Measurements from ENCODE around the gene PRR36.
A peak's percentile ranks its signal among the peaks of the same experiment; 100 is the strongest.

PRR36 gene

DNA sequence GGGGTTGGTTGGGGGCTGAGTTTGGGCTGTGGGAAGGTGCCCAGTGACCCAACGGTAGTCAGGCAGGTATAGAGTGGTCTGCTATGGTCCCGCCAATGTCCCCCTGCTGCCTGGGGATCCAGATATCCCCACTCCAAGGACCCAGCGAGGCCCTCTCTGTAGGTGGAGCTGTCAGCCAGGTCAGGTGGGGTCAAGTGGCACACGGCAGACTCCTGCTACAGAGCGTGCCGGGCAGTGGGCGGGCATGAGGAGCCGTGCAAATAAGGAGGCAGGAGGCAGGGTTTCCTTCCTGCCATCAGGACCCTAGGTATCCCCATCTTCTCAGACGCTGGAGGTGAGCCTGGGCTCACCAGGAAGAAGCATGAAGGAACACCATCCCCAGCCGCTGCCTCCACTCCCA lies 29.2 kb downstream of the PRR36 start:
- DNase-seq (ENCODE audit: low read depth), result no peak

DNA sequence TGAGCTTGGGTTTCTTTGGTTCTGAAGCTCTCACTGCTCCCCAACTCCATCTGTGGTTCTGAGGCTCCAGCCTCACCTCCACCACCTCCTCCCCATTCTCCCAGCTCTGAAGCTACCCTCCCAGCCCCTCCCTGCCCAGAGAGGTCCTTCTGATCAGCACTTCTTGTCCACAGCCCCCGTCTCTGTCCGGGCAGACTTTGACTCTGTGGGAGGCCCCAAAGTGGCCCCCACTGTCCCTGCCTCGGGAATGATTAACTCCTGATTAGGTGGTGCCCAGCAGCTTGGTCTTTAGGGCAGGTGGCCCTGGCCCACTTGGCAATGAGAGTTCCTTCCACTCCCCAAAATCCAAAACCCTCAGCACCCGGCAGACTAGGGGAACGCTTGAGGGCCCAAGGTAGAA lies 29.8 kb downstream of the PRR36 start:
- no peak for DNase-seq (ENCODE audit: low read depth)

DNA sequence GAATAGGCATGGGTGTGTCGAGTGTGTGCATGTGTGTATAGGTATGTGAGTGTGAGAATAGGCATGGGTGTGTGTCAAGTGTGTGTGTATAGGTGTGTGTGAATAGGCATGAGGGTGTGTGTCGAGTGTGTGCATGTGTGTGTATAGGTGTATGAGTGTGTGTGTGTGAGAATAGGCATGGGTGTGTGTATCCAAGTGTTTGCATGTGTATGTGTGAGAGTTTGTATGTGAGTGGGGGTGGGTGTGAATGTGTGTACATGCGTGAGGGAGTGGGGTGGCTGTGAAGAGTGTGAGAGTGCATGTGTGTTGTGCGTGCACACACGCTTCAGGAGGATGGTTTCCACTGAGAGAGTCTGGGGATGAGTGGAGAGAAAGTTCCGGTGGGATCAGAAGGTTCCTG lies 30.7 kb downstream of the PRR36 start:
- no peak for DNase-seq (ENCODE audit: low read depth)

DNA sequence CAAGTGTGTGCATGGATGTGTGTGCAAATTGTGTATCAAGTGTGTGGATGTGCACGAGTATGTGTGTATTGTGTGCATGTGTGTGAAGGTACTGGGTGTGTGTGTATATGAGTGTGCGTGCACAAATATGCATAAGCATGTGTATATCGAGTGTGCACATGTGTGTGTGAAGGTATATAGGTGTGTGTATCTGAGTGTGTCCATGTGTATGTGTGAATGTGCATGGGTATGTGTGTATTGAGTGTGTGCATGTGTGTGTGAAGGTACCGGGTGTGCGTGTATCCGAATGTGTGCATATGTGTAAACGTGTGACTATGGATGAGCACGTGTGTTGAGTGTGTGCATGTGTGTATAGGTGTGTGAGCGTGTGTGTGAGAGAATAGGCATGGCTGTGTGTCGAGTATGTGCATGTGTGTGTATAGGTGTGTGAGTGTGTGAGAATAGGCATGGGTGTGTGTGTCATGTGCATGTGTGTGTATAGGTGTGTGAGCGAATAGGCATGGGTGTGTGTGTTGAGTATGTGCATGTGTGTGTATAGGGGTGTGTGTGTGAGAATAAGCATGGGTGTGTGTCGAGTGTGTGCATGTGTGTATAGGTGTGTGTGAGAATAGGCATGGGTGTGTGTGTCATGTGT lies 31.4 kb downstream of the PRR36 start:
- DNase-seq (ENCODE audit: low read depth), result no peak

DNA sequence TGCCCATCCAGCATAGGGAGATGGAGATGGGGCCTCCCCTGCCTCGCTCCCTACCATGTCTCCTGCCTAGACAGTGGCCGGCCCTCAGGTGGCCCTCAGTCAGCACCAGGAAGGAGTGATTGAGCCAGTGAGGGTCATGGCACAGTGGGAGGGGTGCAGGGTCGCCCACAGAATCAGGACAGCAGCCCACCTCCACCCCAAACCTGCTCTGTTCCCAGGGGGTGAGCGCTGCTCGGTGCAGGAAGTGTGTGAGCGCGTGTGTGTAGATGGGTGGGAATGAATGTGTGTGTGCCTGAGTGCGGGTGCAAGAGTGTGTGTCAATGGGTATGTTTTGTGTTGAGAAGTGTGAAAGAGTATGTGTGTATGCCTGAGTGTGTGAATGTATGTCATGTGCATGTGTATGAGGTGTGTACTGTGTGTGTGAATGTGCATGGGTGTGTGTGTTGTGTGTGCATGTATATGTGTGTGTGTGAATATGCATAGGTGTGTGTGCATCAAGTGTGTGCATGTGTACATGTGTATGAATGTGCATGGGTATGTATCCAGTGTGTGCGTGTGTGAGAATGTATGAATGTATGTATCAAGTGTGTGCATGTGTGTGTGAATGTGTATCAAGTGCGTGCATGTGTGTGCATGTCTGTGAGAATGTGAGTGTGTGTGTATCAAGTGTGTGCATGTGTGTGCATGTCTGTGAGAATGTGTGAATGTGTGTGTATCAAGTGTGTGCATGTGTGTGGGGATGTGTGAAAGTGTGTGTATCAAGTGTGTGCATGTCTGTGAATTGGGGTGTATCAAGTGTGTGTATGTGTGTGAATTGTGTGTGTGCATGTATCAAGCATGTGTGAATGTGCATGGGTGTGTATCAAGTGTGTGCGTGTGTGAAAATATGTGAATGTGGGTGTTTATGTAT lies 32.2 kb downstream of the PRR36 start:
- no peak for DNase-seq (ENCODE audit: low read depth)

DNA sequence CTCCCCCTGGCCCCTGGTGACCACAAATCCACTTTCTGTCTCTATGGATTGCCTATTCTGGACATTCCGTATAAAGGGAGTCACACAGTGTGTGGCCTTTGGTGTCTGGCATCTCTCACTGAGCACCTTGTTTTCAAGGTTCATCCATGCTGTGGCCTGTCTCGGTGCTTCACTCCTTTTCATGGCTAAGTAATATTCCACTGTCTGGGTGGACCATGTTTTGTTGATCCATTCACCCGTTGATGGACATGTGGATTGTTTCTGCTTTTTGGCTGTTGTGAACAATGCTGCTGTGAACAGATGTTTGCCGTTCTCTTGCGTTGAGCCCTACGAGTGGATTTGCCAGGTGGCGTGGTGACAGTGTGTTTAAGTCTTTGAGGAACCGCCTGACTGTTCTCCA lies 33.6 kb downstream of the PRR36 start:
- DNase-seq (ENCODE audit: low read depth), result no peak

DNA sequence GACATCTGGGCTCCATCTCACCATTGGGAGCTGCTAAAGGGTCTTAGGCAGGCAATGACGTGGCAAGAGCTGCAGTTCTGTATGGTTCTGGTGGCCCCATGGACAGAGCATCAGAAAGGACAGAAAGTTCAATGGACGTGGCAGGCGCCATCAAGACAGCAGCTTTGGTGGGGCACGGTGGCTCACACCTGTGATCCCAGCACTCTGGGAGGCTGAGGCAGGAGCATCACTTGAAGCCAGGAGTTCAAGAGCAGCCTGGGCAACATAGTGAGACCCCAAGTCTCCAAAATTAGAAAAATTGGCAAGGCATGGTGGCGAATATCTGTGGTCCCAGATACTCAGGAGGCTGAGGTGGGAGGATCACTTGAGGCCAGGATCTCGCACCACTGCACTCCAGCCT lies 34.7 kb downstream of the PRR36 start:
- no peak for DNase-seq (ENCODE audit: low read depth)

DNA sequence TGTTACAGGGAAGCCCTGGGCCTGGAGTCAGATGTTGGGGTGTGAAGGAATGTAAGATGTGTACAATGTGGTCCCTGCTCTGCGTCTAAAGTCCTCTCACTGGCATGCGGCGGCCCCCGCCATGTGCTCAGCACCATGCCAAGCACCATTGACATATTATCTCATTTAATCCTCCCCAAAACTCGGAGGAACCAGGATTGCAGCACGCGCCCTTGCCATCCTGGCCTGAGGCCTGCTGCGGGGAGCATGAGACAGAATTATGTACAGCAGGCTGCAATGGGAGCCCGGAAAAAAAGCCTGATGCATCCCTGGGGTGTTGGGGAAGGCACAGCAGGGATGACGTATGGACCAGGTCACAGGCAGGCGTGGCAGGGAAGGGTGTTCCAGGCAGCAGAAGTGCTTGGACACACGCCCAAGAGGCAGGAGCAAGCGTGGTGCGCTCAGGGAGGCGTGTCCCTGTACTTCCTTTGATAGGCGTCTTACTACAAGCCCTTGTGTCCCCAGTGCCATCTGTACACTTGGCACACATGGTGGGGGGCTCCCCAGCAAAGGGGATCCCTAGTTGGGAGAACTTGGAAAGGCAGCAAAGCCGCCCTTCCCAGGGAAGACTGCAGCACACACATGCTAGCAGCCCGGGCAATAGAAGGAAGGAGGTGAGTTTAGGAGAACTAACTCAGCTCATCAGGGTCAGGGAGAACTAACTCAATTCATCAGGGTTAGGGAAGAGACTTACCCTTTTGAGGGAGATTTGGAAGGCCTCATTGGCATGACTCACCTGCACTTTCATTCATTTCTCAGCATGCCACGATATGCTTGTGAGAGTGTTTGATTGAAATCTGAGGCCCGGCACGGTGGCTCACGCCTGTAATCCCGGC lies 40.7 kb downstream of the PRR36 start:
- no peak for DNase-seq (ENCODE audit: low read depth)

DNA sequence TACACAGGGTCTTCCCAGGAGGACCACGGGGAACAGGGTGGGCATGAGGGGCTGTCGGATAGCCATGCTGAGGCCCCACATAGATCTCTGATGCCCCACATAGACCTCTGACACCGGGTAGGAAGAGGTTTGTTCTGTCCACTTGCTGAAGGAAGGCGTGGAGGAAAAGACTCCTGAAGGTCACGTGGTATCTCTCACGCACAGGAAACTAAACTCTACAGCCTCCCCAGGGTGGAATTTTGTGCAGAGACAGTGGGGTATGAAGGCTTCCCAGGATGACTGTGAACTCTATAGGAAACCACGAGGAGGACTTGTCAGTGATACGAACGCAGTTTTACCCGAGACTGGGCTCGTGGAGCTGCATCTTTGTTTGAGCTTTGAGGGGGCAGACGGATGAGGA lies 41.4 kb downstream of the PRR36 start:
- no peak for DNase-seq (ENCODE audit: low read depth)

DNA sequence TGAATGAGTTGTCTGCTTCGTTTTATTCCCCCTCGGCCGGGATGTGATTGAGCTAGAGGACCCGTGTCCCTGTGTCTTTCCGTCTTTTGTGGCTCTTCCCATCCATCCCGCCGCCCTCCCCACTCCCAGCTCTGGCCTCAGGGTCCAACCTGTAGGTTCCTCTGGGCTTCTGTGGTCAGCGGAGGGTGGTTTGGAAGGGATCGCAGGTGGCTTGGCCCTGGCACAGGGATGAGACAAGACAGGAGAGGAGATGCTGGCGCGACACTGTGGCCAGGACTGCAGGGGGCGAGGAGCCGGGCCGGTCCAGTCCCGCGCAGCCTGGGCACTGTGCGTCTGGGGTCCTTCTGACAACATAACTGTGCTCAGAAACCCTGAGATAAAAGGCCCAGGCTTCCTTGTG lies 42.2 kb downstream of the PRR36 start:
- DNase-seq (ENCODE audit: low read depth), result no peak

DNA sequence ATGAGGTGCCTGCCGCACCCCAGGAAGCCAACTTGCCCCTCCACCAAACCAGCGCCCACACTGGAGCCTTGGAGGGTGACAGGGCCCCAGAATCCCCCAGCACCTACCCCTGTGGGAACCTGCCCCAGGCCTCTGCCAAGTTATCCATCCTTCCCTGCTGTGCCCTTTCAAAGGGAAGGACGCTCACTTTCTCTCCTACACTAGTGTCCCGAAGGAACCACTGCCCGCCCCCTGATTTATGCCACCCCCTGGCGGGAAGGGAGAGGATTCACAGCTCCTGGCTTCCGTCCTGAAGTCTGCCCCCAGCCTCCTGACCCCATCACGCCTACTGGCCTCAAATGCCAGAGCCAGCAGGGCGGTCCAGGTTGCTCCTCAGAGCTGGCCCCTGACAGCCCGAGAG lies 42.7 kb downstream of the PRR36 start:
- no peak for DNase-seq (ENCODE audit: low read depth)

DNA sequence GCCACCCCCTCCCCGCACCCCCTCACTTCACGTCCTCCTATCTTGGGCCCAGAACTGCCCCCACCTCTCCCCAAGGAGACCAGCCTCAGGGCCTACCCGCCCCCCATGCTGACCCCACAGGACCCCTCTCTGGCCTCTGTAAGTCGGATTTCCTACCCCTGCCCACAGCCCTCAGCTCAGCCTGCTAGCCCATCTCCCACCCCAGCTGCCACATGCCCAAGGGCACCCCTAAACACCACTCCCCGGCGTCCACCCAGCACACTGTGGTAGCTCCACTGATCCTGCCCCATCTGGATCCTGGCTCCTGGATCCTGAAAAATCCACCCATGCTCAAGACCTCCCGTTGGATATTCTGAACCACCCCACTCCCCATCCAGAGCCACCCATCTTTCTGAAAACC lies 43.4 kb downstream of the PRR36 start:
- DNase-seq (ENCODE audit: low read depth), result no peak

DNA sequence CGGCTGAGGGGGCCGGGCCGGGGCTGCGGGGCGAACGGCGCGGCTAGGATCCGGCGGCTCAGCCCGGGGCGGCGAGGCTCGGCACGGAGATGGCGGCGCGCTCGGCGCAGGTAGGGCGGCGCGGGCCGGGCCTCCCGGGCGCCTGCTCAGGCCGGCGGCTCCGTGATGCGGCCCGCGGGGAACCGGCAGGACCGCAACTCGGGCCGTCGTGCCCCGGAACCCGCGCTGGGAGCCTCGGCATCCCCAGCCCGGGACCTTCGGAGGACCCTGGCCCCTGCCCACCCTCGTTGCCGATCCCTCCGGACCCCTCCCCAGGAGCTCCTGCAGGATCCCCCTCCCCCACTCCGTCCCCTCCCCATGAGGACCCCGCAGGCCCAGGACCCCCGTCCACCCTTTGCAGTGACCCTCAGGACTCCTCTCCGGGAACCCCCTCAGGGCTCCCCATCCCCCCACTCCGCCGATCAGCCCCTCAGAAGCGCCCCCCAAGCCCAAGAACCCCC lies 43.9 kb downstream of the PRR36 start:
- no peak for DNase-seq (ENCODE audit: low read depth)

DNA sequence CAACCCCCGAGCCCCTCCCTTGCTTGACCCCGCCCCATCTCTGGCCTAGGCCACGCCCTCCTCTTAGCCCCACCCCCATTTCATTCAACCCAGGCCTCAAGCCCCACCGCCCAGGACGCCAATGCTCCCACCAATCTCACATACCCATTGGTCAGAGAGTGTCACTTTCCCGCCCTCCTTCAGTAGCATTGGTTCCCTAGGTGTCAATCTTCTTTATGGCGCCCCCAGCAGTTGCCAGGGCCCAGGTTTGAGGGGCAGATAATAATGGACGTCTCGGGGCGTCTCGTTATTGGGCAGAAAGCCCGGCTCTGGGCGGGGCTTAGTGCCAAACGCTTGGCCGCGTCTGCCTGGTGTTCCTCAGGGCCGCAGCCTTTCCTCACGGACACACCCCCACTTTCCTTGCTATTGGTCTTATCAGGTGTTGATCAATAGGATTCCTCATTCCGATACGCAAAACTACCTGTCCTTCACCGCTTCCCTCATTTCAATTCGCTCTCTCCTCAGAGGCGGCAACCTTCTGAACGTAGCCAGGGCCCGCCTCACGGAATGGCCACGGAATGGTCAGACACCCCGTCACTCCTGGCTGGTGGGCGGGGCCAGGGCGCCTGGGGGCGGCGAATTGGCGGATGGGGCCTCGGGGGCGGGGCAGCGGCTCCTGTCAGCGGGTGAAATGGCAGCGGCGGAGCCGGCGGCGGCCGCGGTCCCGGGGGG lies 44.5 kb downstream of the PRR36 start, which contains the start of gene EVI5L:
Gene EVI5L, plus strand, starts transcription at position 658 of the 711 bp plus-strand sequence. CDS start 16,325 bp downstream, outside the sequence.
- peak; percentile 99 for DNase-seq (ENCODE audit: low read depth)

DNA sequence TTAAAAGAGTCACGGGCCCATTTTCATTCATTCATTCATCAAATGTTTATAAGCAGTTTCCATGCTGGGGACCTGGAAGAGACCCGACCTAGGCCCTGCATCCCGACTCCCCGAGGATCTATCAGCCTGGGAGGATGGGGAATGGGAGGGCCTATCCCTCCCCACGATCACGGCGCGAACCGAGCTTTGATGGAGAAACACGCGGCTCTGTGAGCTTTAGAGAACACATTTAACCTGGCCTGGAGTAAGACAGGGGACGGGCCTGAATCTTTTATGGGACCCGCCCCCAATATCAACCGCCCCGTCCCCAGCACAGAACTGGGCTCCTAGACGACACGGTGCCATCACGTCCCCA lies 45.0 kb downstream of the PRR36 start:
- DNase-seq (ENCODE audit: low read depth), result no peak

DNA sequence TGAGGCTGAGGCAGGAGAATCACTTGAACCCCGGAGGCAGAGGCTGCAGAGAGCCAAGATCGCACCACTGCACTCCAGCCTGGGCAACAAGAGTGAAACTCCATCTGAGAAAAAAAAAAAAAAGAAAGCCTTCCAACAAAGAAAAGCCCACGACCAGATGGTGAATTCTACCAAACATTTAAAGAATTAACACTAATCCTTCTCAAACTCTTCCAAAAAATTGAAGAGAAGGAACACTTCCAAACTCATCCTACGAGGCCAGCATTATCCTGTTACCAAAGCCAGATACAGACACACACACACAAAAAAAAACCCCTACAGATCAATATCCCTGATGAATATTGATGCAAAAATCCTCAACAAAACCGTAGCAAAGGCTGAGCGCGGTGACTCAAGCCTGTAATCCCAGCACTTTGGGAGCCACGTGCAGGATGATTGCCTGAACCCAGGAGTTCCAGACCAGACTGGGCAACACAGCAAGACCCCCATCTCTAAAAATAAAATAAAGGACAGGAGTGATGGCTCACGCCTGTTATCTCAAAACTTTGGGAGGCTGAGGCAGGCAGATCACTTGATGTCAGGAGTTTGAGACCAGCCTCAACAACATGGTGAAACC lies 50.4 kb downstream of the PRR36 start:
- no peak for DNase-seq (ENCODE audit: low read depth)

DNA sequence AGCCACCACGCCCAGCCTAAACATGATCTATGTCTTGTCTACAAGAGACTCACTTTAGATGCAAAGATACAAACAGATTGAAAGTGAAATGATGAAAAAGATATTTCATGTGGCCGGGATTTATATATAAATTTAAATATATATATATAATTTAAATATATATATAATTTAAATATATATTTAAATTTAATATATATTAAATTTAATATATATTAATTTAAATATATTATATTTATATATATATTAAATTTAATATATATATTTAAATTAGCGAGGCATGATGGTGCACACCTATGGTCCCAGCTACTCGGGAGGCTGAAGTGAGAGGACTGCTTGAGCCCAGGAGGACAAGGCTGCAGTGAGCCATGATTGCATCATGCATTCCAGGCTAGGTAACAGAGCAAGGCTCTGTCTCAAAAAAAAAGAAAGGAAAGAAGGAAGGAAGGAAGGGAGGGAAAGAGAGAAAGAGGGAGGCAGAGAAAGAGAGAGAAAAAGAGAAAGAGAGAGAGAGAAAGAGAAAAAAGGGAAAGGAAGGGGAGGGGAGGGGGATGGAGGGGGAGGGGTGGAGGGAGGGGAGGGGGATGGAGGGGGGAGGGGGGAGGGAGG lies 51.2 kb downstream of the PRR36 start:
- DNase-seq (ENCODE audit: low read depth), result no peak

DNA sequence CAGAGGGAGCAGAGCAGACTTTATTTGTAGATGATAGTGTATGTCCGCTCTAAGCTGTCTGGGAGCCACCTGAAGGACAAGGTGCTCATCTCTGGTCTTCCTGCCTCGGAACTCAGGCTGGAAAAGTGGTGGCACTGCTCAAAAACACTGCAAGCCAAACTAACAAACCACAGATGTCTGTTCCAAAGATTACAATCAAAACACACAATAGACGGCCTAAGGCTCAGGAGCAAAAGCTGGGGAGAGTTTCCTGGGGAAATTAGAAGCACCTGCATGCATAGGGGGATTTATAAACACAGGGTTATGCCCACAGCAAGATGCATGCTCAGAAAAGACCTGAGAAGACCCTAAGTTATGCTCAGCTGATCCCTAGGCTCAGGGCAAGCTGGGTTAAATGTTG lies 53.6 kb downstream of the PRR36 start:
- DNase-seq (ENCODE audit: low read depth), result no peak

DNA sequence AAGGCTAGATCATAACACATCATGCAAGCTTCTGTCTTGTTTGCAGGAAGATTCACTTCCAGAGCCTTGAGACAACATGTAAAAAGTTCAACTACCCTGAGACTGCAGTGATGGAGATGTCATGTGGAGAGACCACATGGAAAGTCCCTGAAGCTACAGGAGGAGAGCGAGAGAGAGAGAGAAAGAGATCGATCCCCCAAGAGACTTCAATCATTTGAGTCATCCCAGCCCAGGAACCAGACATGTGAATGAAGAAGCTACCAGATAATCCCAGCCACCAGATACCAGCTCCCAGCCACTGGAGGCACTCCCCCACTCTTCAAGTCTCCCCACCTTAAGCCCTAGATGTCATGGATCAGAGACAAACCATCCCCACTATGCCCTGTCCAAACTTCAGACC lies 54.9 kb downstream of the PRR36 start:
- no peak for DNase-seq (ENCODE audit: low read depth)

DNA sequence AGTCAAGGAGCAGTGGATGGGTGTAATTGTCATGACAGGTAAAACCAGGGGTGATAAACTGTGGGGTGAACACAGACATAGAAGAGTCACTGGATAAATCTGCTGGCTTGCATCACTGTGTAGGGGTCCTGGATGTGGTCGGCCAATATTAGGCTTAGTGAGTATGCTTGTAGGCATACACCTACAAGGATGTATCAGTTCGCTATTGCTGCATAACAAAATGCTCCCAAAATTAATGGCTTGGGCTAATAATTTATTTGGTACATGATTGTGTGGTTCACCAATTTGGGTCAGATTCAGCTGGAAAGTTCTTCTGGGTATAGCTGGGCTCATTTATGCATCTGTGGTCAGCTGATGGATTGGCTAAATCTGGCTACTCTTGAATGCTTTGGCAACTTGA lies 55.4 kb downstream of the PRR36 start:
- no peak for DNase-seq (ENCODE audit: low read depth)

Measured in activated T-cell treated with anti-CD3 and anti-CD28 coated beads for 24 hours (primary cell).